Panc1 (cell line): ENCODE results near the gene TENM3.

Experiments used
- CTCF ChIP-seq: fragments of 450-650 bp; IDR thresholded peaks from 2 replicates; pipeline ENCODE4 v1.5.1; 2017; ENCODE audit warnings: mild to moderate bottlenecking
- POLR2AphosphoS5 ChIP-seq: IDR thresholded peaks from 2 replicates; pipeline ENCODE4 v1.6.1; 2012; ENCODE audit warnings: mild to moderate bottlenecking, low read depth, low read length, moderate library complexity
- SIN3A ChIP-seq: IDR thresholded peaks from 2 replicates; pipeline ENCODE4 v1.6.1; 2012; ENCODE audit warnings: low read depth, mild to moderate bottlenecking, low read length, moderate library complexity, borderline replicate concordance; ENCODE audit not compliant: insufficient read depth
- TCF7L2 ChIP-seq: IDR thresholded peaks from 2 replicates; pipeline ENCODE4 v1.6.1; 2011; ENCODE audit warnings: mild to moderate bottlenecking, low read depth, low read length, inconsistent platforms
- TF ChIP-seq, protein P1 (sequence below), 2 experiments: IDR thresholded peaks; 2 replicates each; pipeline ENCODE4 v1.6.1; 2011 to 2012; ENCODE audit warnings: low read depth in 2 of 2, control low read depth in 1 of 2, low read length in 1 of 2, mild to moderate bottlenecking in 1 of 2, moderate library complexity in 1 of 2; ENCODE audit not compliant: insufficient read depth in 1 of 2

GRCh38 chr4:182600093-182600492 lies 356.9 kb downstream of the TENM3 start:
- no peak for TF ChIP-seq CTCF
- TF ChIP-seq POLR2AphosphoS5, result no peak
- TF ChIP-seq, protein P1, sequence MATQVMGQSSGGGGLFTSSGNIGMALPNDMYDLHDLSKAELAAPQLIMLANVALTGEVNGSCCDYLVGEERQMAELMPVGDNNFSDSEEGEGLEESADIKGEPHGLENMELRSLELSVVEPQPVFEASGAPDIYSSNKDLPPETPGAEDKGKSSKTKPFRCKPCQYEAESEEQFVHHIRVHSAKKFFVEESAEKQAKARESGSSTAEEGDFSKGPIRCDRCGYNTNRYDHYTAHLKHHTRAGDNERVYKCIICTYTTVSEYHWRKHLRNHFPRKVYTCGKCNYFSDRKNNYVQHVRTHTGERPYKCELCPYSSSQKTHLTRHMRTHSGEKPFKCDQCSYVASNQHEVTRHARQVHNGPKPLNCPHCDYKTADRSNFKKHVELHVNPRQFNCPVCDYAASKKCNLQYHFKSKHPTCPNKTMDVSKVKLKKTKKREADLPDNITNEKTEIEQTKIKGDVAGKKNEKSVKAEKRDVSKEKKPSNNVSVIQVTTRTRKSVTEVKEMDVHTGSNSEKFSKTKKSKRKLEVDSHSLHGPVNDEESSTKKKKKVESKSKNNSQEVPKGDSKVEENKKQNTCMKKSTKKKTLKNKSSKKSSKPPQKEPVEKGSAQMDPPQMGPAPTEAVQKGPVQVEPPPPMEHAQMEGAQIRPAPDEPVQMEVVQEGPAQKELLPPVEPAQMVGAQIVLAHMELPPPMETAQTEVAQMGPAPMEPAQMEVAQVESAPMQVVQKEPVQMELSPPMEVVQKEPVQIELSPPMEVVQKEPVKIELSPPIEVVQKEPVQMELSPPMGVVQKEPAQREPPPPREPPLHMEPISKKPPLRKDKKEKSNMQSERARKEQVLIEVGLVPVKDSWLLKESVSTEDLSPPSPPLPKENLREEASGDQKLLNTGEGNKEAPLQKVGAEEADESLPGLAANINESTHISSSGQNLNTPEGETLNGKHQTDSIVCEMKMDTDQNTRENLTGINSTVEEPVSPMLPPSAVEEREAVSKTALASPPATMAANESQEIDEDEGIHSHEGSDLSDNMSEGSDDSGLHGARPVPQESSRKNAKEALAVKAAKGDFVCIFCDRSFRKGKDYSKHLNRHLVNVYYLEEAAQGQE (IDR thresholded peaks at IDR 0.05; ENCODE audit: insufficient read depth in 1 of 2, low read depth in 2 of 2, low read length in 1 of 2), result no peak
- no peak for TF ChIP-seq SIN3A
- no peak for TF ChIP-seq TCF7L2
